GM18868 (cell line): Measurements from ENCODE around the gene ATP6V0D1.
"Not testable (repeated sequence)": the region's sequence is repeated elsewhere in the genome, so short reads cannot be mapped to it uniquely, and the experiment has no call there.

Experiments
- ATAC-seq: cut with Tn5 transposase; IDR thresholded peaks from one replicate; pipeline ENCODE4 v1.9.1; 2021; ENCODE audit warnings: mild to moderate bottlenecking, moderate library complexity; ENCODE audit not compliant: unreplicated experiment

ATP6V0D1 gene

GRCh38 chr16:67480833-67481560, at the start of gene ATP6V0D1:
Gene ATP6V0D1, minus strand, starts transcription at chr16:67481157. Its CDS starts 71 bp downstream, at chr16:67481086.
- ATAC-seq = peak; percentile 95

- peak; percentile 38 for ATAC-seq
These were observed 49.3 kb upstream of the ATP6V0D1 start for GRCh38 chr16:67530013-67530939.

GRCh38 chr16:67529582-67530012, 48.6 kb upstream of the ATP6V0D1 start:
- ATAC-seq = no peak

- ATAC-seq = no peak
These were observed 48.1 kb upstream of the ATP6V0D1 start for GRCh38 chr16:67528870-67529581.

- ATAC-seq = no peak
These were observed 47.4 kb upstream of the ATP6V0D1 start, which contains the start of gene RIPOR1 for GRCh38 chr16:67528222-67528869. Gene RIPOR1, plus strand, starts transcription at chr16:67528829. Its CDS starts 9,618 bp downstream, at chr16:67538447.

- no peak for ATAC-seq
These were observed 45.3 kb upstream of the ATP6V0D1 start for GRCh38 chr16:67526149-67526791.

- ATAC-seq = no peak
These were observed 44.4 kb upstream of the ATP6V0D1 start for GRCh38 chr16:67525176-67525860.

GRCh38 chr16:67521095-67521804, 40.3 kb upstream of the ATP6V0D1 start:
- ATAC-seq = peak; percentile 68

- no peak for ATAC-seq
These were observed 38.3 kb upstream of the ATP6V0D1 start for GRCh38 chr16:67519242-67519641.

GRCh38 chr16:67518676-67519075, 37.7 kb upstream of the ATP6V0D1 start:
- no peak for ATAC-seq

- peak; percentile 46 for ATAC-seq
These were observed 36.9 kb upstream of the ATP6V0D1 start for GRCh38 chr16:67517661-67518423.

GRCh38 chr16:67517155-67517445, 36.1 kb upstream of the ATP6V0D1 start:
- no peak for ATAC-seq

- no peak for ATAC-seq
These were observed 35.6 kb upstream of the ATP6V0D1 start for GRCh38 chr16:67516296-67517154.

GRCh38 chr16:67514382-67514828, 33.4 kb upstream of the ATP6V0D1 start:
- peak; percentile 46 for ATAC-seq

GRCh38 chr16:67513892-67514291, 32.9 kb upstream of the ATP6V0D1 start:
- ATAC-seq = not testable (repeated sequence)

- ATAC-seq = no peak
These were observed 28.1 kb upstream of the ATP6V0D1 start for GRCh38 chr16:67509016-67509415.

- ATAC-seq = no peak
These were observed 25.5 kb upstream of the ATP6V0D1 start for GRCh38 chr16:67506468-67506867.
